ENCODE data around the gene ACOXL.

GRCh38 chr2:110702514-110703380, 29.6 kb upstream of the ACOXL start:
- TF ChIP-seq CTCF (IDR thresholded peaks at IDR 0.05) = no peak
- no peak for TF ChIP-seq POLR2A (IDR thresholded peaks at IDR 0.05)
